Spleen (tissue), 11 donors: Measurements from ENCODE around the gene TAF4. TPM values are rescaled to one million over a fixed set of nuclear protein-coding genes. Genes with fewer than 3 reads are reported as not detected.

Experiments
- DNase-seq: peaks from one replicate; pipeline ENCODE4 v3.0.0-alpha.2; 2020
- H3K27ac ChIP-seq, 8 donors: fragments of 200-600 bp; sonication (generic) in 7 of 8; 1 replicate in 4 of 8; 2 replicates in 4 of 8; pipeline versions ENCODE4 v1.5.0 to v1.8.0; 2016 to 2021; ENCODE audit warnings: inconsistent platforms in 4 of 8, mild to moderate bottlenecking in 4 of 8, moderate library complexity in 1 of 8
- H3K27me3 ChIP-seq, 7 donors: fragments of 200-600 bp; sonication (generic) in 6 of 7; replicated peaks in 1 of 7; 1 replicate in 4 of 7; 2 replicates in 3 of 7; pipeline versions ENCODE4 v1.5.0 to v1.8.0; 2016 to 2021; ENCODE audit warnings: inconsistent platforms in 3 of 7, mild to moderate bottlenecking in 1 of 7
- H3K36me3 ChIP-seq, 6 donors: fragments of 200-600 bp; sonication (generic) in 5 of 6; 1 replicate in 4 of 6; 2 replicates in 2 of 6; pipeline versions ENCODE4 v1.5.0 to v1.8.0; 2016 to 2021; ENCODE audit warnings: inconsistent platforms in 2 of 6
- H3K4me1 ChIP-seq, 6 donors: fragments of 200-600 bp; sonication (generic) in 5 of 6; 1 replicate in 3 of 6; 2 replicates in 3 of 6; pipeline versions ENCODE4 v1.5.0 to v1.8.0; 2016 to 2021; ENCODE audit warnings: inconsistent platforms in 3 of 6
- H3K4me3 ChIP-seq, 8 donors: fragments of 200-600 bp; sonication (generic) in 7 of 8; 1 replicate in 4 of 8; 2 replicates in 4 of 8; pipeline versions ENCODE4 v1.5.0 to v1.8.0; 2016 to 2021; ENCODE audit warnings: inconsistent platforms in 4 of 8, mild to moderate bottlenecking in 4 of 8, moderate library complexity in 2 of 8
- H3K9me3 ChIP-seq, 8 donors: fragments of 200-600 bp; sonication (generic) in 7 of 8; 1 replicate in 4 of 8; 2 replicates in 4 of 8; pipeline versions ENCODE4 v1.5.0 to v1.8.0; 2016 to 2021; ENCODE audit warnings: inconsistent platforms in 4 of 8
- POLR2A ChIP-seq, 3 donors: fragments of 450-650 bp; IDR thresholded peaks; one replicate each; pipeline ENCODE4 v1.5.1; 2017; ENCODE audit warnings: antibody characterized with exemption in 3 of 3, mild to moderate bottlenecking in 1 of 3
- POLR2AphosphoS5 ChIP-seq, 3 donors: sonication (generic); formaldehyde crosslinking; IDR thresholded peaks; one replicate each; pipeline ENCODE4 v1.5.1; 2017; ENCODE audit warnings: antibody characterized with exemption in 3 of 3
- WGBS, 5 donors: extraction: QIAGEN DNeasy Blood & Tissue Kit in 3 of 5; methylation state at CpG; one replicate each; pipeline versions ENCODE4 v1.1.5 to v1.1.7; 2013 to 2018; 5-methylcytosine and 5-hydroxymethylcytosine counted together
- intact Hi-C: fragments of 100-400 bp; cut with DNase I; formaldehyde crosslinking; loops from one replicate; pipeline ENCODE4 v1.15.0; 2023; ENCODE audit warnings: low total_unique reads
- polyA plus RNA-seq, 3 donors: library from polyadenylated mRNA; stranded (reverse); fragments of 200-250 nt; gene quantifications; one replicate each; pipeline ENCODE4 v1.2.1, GENCODE V29; 2013
- total RNA-seq, 7 donors: library from RNA; depleted of rRNA in 3 of 7; stranded (reverse); fragments of >200 nt in 3 of 7; fragmentation: NEBNext Ultra II Directional in 4 of 7; extraction: Animal tissue kit (Norgen Biotek cat#: 25700) in 4 of 7; gene quantifications; one replicate each; pipeline versions ENCODE4 v1.1.0 to v1.2.1, GENCODE V29; 2016 to 2021
- TF ChIP-seq, protein P1 (sequence below), 11 experiments: fragments of 200-600 bp in 7 of 11; fragments of 450-650 bp in 4 of 11; sonication (generic) in 4 of 11; IDR thresholded peaks in 8 of 11; conservative IDR thresholded peaks in 3 of 11; 1 replicate in 7 of 11; 2 replicates in 4 of 11; pipeline versions ENCODE4 v1.4.0 to v1.8.0; 2016 to 2021; ENCODE audit warnings: antibody characterized with exemption in 11 of 11, inconsistent platforms in 4 of 11, mild to moderate bottlenecking in 1 of 11
- donor health status: healthy with polysubstance abuse.
- donor health status: DM: no; HTN: no; CAD: no; lungs with moderate emphysema.
- donor health status: DM: no; HTN: no; CAD: no.
- donor health status: Bipolar disorder and iron deficiency.
- donor health status: healthy.
- donor health status: DM: no; HTN: no; CAD: no.
- donor health status: DM: yes; HTN: yes; CAD: no.

TAF4 gene
- total and polyA plus RNA-seq, 10 donors, result 4.3 to 28.3 (median 16.5) TPM

DNA sequence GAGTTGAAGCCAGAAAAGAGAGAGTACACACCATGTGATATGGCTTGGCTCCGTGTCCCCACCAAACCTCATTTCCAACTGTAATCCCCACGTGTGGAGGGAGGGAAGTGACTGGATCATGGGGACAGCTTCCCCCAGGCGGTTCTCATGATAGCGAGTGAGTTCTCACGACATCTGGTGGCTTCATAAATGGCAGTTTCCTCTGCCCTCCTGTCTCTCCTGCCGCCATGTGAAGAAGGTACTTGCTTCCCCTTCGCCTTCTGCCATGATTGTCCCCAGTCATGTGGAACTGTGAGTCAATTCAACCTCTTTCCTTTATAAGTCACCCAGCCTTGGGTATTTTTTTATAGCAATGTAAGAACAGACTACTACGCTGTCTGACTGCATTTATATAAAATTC lies 40.3 kb downstream of the TAF4 start:
- Histone ChIP-seq H3K27me3 (no peaks in the 10 kb centered on the region), H3K27ac (peak overlapping the region in 6 of 8 donors; percentile 27 to 63 (median 58)), H3K36me3 (no peaks in the 10 kb centered on the region), H3K4me3 (no peak overlapping the region), H3K9me3 (no peaks in the 10 kb centered on the region), H3K4me1 (peaks cover 13 to 76% (median 40%) of the 10 kb centered on the region in 6 donors)
- WGBS, 5 donors, result 35 to 43% (median 40%) methylated on average over 8 of the region's 8 CpGs
- TF ChIP-seq POLR2AphosphoS5 (IDR thresholded peaks at IDR 0.05) (no peak), POLR2A (IDR thresholded peaks at IDR 0.05) (no peak)
- TF ChIP-seq, protein P1, sequence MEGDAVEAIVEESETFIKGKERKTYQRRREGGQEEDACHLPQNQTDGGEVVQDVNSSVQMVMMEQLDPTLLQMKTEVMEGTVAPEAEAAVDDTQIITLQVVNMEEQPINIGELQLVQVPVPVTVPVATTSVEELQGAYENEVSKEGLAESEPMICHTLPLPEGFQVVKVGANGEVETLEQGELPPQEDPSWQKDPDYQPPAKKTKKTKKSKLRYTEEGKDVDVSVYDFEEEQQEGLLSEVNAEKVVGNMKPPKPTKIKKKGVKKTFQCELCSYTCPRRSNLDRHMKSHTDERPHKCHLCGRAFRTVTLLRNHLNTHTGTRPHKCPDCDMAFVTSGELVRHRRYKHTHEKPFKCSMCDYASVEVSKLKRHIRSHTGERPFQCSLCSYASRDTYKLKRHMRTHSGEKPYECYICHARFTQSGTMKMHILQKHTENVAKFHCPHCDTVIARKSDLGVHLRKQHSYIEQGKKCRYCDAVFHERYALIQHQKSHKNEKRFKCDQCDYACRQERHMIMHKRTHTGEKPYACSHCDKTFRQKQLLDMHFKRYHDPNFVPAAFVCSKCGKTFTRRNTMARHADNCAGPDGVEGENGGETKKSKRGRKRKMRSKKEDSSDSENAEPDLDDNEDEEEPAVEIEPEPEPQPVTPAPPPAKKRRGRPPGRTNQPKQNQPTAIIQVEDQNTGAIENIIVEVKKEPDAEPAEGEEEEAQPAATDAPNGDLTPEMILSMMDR (IDR thresholded peaks at IDR 0.05 in 8 of 11, conservative IDR thresholded peaks at IDR 0.05 in 3 of 11), result no peak
- intact Hi-C loops, result no loop called here
- no peak for DNase-seq

DNA sequence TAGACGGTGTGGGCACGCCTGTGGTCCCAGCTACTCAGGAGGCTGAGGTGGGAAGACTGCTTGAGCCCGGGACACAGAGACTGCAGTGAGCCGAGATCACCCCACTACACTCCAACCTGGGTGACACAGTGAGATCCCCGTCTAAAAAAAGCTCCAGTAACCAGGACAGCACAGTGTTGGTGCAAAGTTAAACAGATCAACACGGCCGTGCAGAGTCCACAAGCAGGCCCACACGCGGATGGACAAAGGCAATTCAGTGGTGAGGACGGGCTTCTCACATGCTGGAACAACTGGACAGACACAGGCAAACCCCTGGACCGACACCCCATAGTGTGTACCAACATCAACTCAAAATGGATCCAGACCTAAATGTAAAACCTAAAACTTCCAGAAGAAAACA lies 41.7 kb downstream of the TAF4 start:
- peaks cover 17 to 77% (median 46%) of the 10 kb centered on the region in 6 donors for H3K4me1 ChIP-seq
- H3K36me3 ChIP-seq, result no peaks in the 10 kb centered on the region
- DNase-seq, result no peak
- TF ChIP-seq POLR2AphosphoS5 (IDR thresholded peaks at IDR 0.05) (no peak), POLR2A (IDR thresholded peaks at IDR 0.05) (no peak)
- TF ChIP-seq, protein P1 (IDR thresholded peaks at IDR 0.05 in 8 of 11, conservative IDR thresholded peaks at IDR 0.05 in 3 of 11), result no peak
- no peaks in the 10 kb centered on the region for H3K9me3 ChIP-seq
- no peak overlapping the region for H3K27ac ChIP-seq
- WGBS, 5 donors, result 94 to 98% (median 95%) methylated on average over 11 of the region's 11 CpGs
- intact Hi-C loops, result no loop called here
- no peaks in the 10 kb centered on the region for H3K27me3 ChIP-seq
- H3K4me3 ChIP-seq, result no peak overlapping the region

DNA sequence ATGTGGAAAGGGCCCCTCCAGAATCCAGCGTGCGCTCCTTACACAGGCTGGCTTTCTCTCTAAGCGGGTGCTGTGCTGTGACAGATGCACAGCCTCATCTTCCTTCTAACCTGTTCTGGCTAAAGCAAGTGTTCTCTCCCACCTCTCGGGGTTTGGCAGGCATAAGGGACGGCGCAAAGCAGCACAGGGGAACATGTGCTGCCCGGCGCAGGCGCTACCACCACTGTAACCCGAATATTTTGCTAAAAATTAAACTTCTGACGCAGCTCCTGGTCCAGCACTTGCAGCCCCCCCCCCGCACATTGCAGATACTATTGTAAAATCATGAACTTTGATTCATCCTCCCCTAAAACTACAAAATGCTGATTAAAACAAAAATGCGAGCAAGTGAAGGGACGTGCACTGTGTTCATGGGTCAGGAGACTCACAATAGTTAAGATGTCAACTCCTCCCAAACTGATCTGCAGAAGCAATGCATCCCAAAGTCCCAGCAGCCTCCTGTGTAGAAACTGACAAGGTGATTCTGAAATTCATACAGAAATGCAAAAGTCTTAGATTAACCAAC lies 43.0 kb downstream of the TAF4 start:
- 94 to 97% (median 96%) methylated on average over 12 to 14 of the region's 14 CpGs for WGBS, 5 donors
- TF ChIP-seq POLR2A (IDR thresholded peaks at IDR 0.05) (no peak), POLR2AphosphoS5 (IDR thresholded peaks at IDR 0.05) (no peak)
- TF ChIP-seq, protein P1 (IDR thresholded peaks at IDR 0.05 in 8 of 11, conservative IDR thresholded peaks at IDR 0.05 in 3 of 11), result no peak
- Histone ChIP-seq H3K4me3 (no peak overlapping the region), H3K36me3 (no peaks in the 10 kb centered on the region), H3K27me3 (no peaks in the 10 kb centered on the region), H3K27ac (no peak overlapping the region), H3K4me1 (peaks cover 17 to 80% (median 51%) of the 10 kb centered on the region in 6 donors), H3K9me3 (no peaks in the 10 kb centered on the region)
- no peak for DNase-seq
- intact Hi-C loops, result no loop called here

DNA sequence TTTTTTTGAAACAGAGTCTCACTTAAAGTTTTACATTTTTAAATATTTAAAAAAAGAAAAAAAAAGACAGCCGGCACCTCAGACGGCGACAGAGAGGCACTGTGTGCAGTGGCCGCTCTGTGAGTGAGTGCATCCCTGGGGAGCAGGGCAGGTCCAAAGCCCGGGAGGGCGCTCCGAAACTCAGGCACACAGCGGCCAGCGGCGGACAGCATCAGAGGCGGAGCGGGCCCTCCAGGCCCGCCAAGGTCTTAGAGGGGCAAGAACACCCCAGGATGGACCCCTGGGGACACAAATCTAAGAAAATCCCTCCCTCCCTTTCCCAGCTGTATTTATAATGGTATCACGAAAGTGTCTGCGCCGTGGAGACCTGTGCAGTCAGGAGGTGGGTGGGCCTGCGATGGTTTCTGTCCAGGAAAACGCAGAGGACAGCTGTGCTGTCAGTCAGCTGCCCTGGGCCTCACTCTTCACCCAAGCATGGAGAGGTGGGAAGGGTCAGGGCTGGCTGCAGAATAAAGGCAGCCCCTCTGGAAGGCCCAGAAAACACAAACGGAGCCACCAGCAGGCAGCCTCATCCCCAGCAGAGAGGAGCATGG lies 43.8 kb downstream of the TAF4 start:
- WGBS, 5 donors, result 82 to 94% (median 94%) methylated on average over 19 of the region's 19 CpGs
- no peak for DNase-seq
- no peak for TF ChIP-seq POLR2A (IDR thresholded peaks at IDR 0.05)
- TF ChIP-seq, protein P1 (IDR thresholded peaks at IDR 0.05 in 8 of 11, conservative IDR thresholded peaks at IDR 0.05 in 3 of 11), result no peak
- Histone ChIP-seq H3K9me3 (no peaks in the 10 kb centered on the region), H3K4me3 (no peak overlapping the region), H3K27ac (no peak overlapping the region), H3K36me3 (no peaks in the 10 kb centered on the region), H3K27me3 (no peaks in the 10 kb centered on the region), H3K4me1 (peaks cover 17 to 73% (median 49%) of the 10 kb centered on the region in 6 donors)
- intact Hi-C loops, result no loop called here
